NCI-H2196 (cell line): ENCODE measurements around the gene TMEM131L.
A peak's percentile ranks its signal among the peaks of the same experiment; 100 is the strongest.

Source experiments
- DNase-seq: peaks from one replicate; lab custom pipeline; 2025; ENCODE audit not compliant: unreplicated experiment; lab: John Stamatoyannopoulos, UW

Gene TMEM131L

DNA sequence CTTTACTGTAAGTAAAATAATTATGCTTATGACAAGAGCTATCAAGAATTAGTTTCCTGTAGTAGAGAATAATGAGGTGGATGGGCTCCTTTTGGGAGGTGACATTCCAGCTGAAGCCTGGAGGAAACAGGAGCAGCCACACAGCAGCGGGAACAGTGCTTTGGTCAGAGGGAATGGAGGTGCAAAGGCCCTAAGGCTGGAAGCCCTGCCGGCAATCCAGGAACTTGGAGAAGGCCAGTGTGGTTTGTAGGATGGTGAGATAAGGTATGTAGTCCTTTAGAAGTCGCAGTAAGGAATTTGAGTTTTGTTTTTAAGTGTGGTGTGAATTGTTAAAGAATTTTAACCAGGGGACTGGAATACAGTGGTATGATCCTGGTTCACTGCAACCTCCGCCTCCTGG is 8.1 kb downstream of the TMEM131L start:
- DNase-seq: no peak

DNA sequence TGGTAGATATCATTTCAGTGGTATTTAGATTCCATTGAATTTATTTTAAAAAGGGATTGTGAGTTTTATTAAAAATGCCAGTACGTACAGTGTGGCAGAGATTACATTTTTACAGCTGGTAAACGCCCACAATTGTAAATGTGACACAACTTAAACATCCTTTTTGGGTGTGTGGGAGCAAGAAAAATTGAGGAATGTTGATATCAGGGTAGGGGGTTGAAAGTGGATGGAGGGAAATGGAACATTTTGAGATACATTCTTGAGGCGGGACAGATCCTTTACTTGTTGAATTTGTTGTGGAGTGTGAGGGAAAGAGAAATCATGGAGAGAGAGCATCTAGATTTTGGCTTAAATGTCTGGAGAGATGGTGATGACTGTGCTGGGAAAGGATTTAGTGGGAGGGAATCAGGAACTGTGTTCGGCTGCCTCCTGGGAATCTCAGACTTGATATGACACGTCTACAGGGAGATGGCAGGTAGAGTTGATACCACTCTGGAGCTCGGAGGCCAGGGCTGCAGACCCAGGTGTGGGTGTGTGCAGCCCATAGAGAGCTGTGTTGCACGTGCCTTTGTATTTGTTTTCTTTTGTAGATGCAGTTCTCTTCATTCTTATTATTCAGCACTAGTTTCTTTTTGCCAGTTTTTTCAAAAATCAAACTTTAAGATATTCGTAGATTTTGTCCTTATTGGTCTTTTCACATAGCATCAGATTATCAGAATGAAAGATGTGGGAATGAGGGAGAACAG is 10.8 kb downstream of the TMEM131L start:
- no peak for DNase-seq

DNA sequence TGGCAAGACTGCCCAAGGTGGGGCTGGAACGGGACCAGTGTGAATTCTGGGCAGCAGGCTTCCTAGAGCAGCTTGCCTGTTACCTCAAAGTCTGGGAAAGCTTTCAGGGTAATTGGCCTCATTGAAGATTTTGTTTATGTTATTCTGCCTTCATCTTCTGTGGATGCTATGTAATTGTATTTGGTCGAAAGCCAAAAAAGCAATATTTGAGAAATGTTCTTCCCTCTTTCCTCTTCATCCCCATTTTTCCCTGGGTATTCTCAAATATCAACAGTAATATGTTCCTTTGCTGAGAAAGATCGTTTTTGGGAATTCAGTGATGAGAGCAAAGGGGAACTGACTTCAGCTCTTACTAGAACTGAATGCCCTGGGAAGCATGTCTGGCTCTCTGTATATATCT is 12.9 kb downstream of the TMEM131L start:
- DNase-seq: no peak

DNA sequence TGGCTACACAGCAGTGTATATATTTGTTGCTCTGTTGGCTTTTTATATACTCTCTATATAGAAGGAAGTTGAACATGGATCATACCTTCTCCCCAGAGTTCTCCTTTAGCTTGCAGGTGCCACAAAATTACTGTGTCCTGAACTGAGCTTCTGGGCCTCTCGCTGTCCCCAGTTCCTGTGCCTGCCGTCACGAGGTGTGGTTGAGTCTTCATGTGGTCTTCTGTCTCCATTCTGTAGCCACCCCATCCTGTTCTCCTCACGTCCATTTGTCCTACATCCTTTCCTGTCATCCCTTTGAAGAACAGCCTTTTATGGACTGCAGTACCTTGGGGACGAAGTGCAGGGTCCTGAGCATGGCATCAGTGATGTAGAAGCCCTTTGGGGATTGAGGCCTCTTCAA is 14.5 kb downstream of the TMEM131L start:
- no peak for DNase-seq

DNA sequence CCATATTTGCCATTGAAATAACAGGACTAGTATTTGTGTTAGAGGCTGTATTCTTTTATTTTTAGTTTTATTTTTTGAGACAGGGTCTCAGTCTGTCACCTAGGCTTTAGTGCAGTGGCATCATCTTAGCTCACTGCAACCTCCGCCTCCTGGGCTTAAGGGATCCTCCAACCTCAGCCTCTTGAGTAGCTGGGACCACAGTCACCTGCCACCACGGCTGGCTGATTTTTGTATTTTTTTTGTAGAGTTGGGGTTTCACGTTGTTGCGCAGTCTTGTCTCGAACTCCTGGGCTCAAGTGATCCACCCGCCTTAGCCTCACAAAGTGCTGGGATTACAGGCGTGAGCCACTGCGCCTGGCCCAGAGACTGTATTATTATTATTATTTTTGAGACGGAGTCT is 15.3 kb downstream of the TMEM131L start:
- DNase-seq: no peak

DNA sequence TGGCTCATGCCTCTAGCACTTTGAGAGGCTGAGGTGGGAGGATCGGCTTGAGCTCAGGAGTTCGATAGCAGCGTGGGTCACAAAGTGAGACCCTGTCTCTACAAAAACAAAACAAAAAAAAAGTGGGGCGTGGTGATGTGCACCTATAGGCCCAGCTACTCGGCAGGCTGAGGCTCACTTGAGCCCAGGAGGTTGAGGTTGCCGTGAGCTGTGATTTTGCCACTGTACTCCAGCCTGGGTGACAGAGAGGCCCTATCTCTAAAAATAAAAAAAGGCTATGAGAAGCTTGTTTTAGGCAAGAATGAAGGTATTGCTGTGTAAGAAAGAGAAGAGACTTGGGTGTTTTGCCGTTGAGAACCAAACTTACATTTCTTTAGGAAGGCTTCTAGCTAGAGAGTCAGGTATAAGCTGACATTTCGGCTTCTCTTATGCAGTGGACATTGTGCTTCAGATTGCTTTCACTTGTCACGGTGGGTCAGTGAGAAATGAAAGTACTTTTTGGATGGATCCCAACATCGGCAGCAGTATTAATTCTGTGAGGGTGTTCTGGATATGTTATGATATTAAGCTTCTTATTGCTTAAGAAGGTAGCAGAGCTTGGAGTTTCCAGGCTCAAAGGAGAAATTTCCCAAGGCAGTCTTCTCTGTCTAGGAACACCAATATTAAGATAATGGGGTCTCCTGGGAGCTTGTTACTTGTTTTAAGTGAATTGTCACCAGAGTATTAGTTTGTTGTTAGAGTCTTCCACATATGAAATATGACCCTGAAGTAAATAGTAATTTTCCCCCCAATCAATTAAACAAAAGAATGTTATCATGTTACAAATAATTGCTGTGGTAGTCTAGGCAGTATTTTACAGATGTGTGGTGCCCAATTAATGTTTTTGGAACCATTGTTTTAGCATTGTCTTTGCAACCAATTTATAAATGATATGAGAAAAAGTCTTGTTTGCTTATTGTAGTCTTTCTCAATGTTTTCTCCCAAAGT is 17.6 kb downstream of the TMEM131L start:
- no peak for DNase-seq

DNA sequence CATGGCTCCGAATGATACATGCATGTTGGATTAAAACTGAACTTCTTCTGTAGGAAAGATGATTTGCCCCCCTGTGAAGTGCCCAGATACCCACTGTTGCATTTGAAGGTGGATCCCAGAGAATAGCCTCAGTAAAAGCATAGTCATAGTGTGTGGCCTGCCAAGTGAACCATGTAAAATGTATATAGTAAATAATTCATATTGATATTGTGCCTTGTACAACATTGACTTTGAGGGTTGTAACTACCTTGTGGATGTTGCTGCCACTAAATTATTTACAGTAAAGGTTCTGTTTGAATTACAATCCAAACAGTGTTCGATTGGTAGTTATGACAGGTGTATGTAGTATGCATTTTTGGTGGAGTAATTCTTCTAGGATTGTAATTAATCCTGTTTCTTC is 19.2 kb downstream of the TMEM131L start:
- DNase-seq: no peak

DNA sequence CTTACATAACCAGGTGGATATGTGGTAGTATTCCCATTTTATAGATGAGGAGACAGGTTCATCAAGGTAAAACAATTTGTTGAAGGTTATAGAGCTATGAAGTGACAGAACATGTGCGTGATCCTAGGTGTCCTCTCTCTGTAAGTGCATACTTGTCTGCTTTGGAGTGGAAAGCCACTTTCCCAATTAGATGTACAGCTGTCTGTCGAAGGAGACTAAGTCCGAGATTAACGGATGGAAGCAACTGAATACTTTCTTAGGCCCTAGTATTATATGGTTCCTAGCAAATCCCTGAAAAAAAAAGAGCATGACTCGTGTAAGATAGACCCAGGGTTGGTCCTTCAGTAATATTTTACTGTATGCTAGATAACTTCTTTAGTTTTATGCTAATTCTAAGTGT is 19.7 kb downstream of the TMEM131L start:
- no peak for DNase-seq

DNA sequence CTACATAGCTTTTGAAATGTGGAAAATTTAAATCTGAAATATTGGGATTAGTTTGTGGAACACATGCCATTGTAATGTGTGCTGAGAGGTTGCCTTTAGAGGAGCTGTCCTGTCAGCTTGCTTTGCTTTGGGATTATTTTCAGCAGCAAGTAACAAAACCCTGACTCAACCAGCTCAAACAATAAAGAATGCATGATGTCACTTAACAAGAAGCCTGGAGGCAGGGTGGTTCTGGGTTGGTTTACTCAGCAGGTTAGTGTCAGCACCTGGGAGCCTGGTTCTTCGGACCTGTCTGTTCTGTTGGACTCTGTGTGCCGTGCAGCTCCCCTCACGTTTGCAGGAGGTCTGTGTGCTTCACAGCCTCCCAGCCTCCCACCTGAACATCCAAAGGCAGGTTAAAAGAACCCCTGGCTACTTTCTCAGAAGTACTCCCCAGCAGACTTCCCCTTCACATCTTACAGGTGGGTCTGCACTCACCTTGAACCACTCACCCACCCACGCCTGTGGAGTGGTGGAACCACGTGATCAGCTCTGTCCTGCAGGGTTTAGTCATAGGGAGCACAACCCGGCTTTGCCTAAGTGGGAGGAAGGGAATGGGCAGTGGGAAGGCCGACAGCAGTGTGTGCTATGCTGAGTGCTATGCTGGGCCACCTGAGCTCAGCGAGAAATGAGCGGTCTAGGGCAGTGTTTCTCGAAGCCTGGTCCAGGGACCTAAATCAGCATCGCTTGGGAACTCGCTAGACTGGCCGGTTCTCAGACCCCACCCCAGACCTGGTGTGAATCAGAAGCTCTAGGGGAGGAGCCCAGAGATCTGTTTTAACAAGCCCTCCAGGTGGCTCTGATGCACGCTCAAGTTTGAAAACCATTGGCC is 20.4 kb downstream of the TMEM131L start:
- peak; percentile 3 for DNase-seq

DNA sequence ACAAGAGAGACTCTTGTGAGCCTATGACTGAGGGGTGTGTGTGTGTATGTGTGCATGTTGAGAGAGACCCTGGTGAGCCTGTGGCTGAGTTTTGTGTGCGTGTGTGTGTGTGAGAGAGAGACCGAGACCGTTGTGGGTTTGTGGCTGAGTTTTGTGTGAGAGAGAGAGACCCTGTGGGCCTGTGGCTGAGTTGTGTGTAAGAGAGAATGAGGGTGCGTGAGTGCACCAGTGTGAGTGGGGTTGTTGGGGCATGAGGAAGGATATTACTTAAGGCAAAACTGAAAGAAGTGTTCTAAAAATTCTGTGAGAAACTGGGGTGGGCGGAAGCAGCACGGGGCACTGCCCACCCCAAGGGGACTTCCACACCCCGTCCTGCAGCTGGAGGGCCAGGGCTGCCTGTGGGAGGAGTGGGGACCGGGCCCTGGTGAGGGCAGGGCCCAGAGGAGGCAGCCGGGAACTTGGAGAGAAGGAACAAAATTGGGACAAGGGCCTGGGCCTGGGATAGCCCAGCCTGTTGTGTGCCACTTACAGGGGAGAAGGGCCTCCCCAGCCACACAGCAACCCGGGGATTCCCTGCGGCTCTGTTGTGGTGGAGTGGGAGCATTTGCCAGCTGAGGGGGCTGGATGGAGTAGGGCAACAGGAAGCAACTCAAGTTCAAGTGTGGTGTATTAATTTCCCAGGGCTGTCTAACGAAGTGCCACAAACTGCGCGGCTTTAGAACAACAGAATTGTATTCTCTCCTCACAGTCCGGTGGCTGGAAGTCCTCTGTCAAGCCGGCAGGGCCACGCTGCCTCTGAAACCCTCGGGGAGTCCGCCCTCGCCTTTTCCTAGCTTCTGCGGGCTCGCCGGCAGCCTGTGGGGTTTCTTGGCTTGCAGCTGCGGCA is 22.1 kb downstream of the TMEM131L start:
- DNase-seq: no peak

DNA sequence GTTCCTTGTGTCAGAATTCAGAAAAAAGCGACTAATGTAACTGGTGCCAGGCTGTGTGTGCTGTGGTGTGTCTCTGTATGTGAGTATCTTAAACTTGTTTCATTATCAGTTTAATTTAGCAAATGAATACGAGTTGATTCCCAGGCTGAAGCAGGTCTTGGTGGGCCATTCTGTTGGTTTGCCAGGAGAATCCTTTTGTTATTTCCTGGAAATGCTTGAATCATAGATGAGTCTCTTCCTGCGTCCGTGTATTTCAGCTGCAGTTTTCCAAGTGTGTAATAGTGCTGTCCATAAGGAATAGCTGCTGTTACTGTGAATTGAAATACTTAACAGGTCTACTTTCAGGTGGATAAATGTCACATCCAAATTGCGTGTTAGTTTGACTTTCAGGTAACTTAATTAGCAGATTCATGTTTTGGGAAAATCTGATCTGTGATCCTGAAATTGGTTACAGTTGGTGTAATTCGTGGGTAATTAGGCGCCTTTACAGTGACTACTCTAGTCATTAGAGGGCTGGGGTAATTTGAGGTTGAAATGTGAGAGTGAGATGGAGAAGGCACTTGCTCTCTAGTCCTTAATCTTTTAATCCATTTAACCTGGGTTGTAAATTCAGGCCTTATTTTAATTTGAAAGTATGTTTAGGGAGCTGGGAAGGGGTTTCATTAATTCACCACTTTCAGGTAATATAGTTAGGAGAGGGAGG is 23.8 kb downstream of the TMEM131L start:
- no peak for DNase-seq

DNA sequence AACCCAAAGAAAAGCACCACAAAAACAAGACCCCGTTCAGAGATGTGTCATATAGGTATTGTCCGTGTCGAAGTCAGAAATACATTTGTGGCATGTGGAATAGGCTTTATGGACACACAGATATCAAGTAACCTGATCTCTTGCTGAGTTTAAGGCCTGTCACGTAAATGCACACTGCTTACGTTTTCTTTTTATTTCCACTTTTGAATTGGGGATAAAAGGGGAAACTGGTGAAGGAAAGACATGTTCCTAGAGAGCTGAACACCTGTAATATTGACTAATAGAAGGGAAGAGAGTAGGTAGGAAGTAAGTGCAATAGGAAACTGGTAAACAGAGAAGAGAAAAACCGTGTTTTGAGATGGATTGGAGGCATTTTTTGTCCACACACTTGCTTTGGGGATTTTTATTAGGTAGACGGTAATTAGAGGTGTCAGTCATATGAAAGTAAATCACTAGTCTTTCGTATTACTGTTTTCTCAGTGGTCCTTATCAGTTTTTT is 24.9 kb downstream of the TMEM131L start:
- no peak for DNase-seq

DNA sequence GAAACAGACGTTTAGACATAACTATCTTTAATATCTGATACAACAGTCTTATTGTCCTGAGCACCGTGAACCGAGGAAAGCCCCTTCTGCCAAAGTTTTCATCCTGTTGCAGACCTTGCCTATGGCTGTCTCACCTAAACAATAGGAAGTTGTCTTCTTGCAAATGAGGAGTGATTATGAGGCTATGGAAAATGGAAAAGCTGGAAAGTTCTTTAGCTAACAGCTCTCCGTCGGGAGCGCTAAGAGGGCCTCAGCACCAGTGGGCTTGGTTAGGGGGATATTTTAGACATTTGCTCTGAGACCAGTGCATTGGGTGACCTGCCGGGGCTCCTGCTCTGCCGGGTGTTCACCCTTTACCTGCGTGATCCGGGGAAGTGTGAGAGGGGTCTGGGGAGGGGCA is 28.4 kb downstream of the TMEM131L start:
- DNase-seq: no peak

DNA sequence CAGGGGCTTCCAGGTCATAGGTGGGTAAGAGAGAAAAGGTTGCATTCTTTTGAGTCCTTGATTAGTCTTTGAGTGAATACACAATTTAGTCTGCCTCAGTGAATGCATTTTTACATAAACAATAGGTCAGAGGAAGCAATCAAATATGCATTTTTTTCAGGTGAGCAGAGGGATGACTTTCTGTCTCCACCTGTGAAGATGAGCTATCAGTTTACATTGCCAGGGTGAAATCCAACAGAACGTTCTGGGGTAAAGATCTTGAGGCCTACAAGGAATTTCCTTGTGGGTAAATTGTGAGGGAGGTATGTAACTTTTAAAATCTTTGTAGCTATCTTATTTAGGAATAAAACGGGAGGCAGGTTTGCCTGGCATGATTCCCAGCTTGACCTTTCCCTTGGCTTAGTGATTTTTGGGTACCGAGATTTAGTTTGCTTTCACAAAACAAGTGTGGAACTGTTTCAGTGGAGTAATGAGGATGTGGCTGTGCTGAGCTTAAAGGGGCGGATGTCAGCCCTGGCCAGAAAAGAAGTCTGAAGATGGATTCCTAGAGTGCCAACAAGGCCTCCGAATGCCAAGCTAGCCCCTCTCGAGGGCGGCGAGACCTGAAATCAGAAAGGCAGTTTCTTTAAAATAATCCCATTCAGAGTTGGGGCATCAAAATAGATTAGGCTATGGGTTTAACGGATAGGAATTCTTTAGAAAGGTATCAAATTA is 29.5 kb downstream of the TMEM131L start:
- DNase-seq: no peak

DNA sequence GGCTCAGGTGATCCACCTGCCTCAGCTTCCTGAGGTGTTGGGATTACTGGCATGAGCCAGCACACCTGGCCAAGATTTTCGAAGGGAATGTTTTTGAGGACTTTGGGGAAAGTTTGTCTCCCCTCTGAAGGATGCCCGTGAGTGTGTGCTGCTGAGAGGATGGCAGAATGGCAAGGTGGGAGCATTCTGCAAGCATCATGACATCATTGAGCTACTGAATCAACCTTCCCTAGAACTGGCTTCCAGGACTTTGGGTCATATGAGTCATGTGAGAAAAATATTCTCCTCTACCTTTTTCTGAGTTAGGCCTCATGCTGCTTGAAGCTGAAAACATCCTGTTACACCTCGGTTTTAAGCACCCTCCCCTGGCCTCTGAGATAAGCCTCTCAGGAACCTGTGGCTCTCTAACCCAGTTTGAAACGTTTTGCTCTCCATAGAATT is 31.0 kb downstream of the TMEM131L start:
- no peak for DNase-seq

DNA sequence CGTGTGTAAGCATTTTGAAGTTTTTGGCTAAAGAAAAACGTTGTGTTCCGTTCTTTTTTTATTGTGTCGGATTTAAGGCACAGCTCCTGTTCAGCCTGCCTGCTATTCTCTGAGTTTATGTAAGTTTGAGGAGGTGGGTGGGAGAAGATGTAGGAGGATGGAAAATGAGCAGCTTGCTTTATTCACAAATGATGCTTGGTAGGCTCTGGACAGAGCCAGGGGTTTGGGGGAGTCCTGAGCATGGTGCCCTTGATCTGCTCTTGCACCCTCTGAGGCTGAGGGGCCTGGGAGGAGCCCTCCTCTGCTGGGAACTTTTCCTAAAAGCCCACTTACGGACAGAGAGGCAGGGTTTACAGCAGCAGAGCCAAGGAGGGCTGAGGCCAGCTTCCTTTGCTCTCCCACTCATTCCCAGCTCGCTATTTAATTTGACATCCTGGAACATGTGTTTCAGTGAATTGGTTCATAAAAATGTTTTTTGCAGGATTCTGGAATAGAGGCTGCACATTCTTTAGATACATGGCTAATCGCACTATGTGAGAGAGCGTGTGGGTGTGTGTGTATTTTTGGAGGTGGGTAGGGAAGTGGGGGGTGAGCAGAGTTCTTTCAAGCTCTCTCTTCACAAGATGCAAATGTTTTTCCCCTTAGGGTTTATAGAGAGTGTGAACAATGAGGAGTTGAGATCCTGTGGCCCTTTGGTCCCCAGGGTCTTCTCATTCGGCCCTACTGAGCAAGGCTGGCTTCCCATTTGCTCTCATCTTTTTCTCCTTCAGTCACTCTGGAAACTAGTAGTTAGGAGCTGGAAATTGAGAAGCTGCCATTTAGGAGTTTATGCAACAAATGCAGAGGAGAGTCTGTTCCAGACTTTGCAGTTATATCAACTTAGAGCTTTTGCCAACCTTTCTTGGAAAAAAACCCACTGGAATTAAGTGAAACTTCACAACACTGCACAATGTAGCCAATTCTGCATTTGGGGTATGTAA is 32.1 kb downstream of the TMEM131L start:
- no peak for DNase-seq

DNA sequence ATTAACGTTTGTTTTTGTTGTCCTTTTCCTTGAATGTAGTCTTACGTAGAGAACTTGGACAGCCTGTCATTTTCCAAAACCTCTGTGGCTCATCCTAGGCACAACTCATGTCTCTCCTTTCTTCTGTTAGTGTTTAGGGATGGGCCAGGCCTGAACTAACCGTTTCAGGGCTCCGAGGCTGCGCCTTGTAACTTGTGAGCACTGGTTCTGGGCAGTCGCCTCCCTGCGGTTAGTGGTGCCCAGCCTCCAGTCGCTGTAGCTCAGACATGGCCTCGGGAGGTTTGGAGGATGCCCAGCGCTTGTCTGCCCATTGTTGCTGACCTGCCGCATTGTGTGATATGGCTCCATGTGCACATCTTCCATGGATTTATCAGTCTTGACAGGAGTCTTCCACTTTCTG is 32.8 kb downstream of the TMEM131L start:
- DNase-seq: no peak

DNA sequence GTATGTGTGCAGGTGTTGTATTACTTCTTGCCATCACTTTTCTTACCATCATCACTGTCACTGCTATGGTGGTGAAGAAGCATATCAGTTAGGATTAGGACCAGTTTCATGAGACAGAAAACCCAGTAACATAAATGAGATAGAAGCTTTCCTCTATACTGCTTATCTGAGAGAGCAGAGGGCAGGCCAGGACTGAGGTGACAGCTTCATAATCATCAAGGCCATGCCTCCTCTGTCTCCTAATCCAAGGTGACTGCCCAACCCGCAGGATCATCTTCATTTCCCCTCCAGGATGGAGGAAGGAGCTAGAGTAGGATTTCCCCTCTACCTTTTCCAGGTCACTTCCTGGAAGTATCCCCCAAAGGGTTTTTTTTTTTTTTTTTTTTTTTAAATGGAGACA is 35.4 kb downstream of the TMEM131L start:
- DNase-seq: no peak
